Measurements from ENCODE around the gene HOXC6. TPM values are rescaled to one million over a fixed set of nuclear protein-coding genes. Genes with fewer than 3 reads are reported as not detected.

Gene HOXC6
- total RNA-seq, 1 donor from 2014 or later = not detected

DNA sequence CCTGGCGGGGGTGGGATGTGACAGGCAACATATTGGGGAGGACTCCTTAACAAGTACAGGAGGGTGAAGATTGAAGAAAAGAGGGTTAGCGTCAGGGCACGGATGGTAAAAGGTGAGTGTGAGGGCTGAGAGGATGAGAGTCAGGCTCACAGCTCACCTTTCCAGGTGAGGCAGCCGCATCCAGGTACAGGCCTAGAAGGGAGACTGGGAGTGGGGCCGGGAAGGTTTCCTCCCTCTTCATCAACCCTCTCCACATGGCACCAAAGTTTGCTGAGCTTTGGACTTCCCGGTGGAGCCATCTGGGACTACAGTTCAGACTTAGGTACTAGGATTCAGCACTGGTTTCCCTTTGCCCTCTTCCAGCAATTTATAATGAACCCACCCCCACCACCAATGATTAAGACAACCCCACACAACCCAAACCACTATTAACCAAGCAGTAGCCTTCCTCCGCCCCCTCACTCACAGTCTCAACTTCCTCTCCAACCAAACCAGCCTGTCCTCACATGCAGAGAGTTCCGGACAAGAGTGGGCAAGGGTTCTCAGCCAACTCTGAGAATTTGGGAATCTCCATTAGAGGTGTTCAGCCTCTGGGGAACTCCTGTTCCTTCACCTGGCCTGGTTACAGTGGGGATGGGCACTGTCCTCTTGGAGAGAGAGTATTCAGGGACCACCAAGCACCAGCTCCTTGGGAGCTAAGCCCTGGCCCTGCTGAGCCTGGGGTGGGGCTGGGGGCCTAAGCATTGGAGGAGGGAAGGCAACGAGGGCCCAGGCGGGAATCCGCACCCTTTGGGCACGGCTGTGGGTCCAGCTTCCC is 23.0 kb downstream of the HOXC6 start:
- peaks cover 18% of the 10 kb centered on the region for H3K4me1 Mint-ChIP-seq (ENCODE audit: low read depth)
- H3K36me3 Mint-ChIP-seq (ENCODE audit: low read depth) = no peaks in the 10 kb centered on the region
- no peak overlapping the region for H3K4me3 Mint-ChIP-seq (ENCODE audit: low read depth)
- intact Hi-C loops (cut with micrococcal nuclease) = loop anchor here (5.0 to 10.0 kb wide), 3 partner anchors 54 to 84 kb away; no protein-coding TSS in a partner anchor
- DNase-seq (ENCODE audit: low spot score) = no peak
- peaks cover 88% of the 10 kb centered on the region for H3K27me3 Mint-ChIP-seq (ENCODE audit: low read depth)
- H3K9me3 Mint-ChIP-seq = no peaks in the 10 kb centered on the region
- no peak overlapping the region for H3K27ac Mint-ChIP-seq

DNA sequence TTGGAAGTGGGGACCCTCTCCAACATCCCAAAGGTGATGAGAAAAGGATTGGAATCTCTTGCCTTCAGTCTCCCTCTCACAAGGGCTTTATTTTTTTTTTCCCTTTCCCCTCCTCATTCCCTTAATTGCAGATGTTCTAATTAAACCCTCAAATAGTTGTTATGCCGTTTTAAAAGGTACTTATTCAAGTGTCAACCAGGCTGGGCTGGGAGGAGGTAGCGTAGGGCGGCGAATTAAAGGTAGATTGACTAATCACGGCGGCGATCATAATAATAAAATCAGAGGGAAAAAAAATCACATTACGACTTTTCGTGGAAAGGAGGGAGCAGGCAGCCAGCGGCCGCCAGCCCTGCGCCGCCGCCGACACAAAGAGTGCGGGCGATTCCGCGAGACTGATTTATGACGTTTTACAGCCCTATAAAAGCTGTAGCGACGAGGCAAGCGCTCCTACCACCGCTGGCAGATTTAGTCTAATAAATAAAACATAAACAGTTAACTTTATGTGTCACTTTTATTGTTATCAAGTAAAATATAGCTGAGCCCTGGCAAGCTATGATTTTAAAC is 23.7 kb downstream of the HOXC6 start:
- Mint-ChIP-seq H3K4me3 (ENCODE audit: low read depth) (no peak overlapping the region), H3K4me1 (ENCODE audit: low read depth) (peaks cover 18% of the 10 kb centered on the region), H3K27me3 (ENCODE audit: low read depth) (peaks cover 87% of the 10 kb centered on the region), H3K36me3 (ENCODE audit: low read depth) (no peaks in the 10 kb centered on the region), H3K9me3 (no peaks in the 10 kb centered on the region), H3K27ac (no peak overlapping the region)
- intact Hi-C loops (cut with micrococcal nuclease) = loop anchor here (5.0 to 10.0 kb wide), 3 partner anchors 55 to 85 kb away; no protein-coding TSS in a partner anchor
- DNase-seq (ENCODE audit: low spot score) = no peak

DNA sequence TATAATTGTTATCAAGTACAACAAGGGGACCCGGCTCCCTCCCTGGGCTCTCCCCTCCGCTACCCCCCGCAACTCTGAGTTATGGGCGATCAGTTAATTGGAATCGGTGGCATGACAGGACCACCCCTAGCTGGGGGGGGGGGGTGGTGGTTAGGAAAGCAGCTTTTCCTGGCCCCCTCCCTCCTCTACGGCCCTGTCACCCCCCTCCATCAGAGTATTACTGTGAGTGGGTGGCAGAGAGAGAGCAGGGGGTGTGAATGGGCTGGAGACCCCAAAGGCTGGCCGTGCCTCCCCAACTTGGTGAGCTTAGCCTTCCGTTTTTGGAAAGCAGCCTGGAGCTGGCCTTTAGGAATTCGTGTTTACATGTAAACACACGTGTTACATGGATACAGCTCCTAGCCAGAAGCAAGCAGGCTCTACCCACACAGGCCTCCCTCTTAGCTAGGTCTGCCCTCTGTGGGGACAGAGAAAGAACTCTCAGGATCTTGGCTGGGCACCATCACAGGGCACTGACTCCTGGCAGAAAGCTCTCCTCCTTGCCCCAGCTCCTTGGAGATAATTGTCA is 24.3 kb downstream of the HOXC6 start:
- peak overlapping the region; percentile 5 for H3K4me3 Mint-ChIP-seq (ENCODE audit: low read depth)
- DNase-seq (ENCODE audit: low spot score) = no peak
- H3K27me3 Mint-ChIP-seq (ENCODE audit: low read depth) = peaks cover 87% of the 10 kb centered on the region
- H3K36me3 Mint-ChIP-seq (ENCODE audit: low read depth) = no peaks in the 10 kb centered on the region
- no peak overlapping the region for H3K27ac Mint-ChIP-seq
- no peaks in the 10 kb centered on the region for H3K9me3 Mint-ChIP-seq
- peaks cover 18% of the 10 kb centered on the region for H3K4me1 Mint-ChIP-seq (ENCODE audit: low read depth)
- intact Hi-C loops (cut with micrococcal nuclease) = loop anchor here (5.0 to 10.0 kb wide), 3 partner anchors 55 to 85 kb away; no protein-coding TSS in a partner anchor

DNA sequence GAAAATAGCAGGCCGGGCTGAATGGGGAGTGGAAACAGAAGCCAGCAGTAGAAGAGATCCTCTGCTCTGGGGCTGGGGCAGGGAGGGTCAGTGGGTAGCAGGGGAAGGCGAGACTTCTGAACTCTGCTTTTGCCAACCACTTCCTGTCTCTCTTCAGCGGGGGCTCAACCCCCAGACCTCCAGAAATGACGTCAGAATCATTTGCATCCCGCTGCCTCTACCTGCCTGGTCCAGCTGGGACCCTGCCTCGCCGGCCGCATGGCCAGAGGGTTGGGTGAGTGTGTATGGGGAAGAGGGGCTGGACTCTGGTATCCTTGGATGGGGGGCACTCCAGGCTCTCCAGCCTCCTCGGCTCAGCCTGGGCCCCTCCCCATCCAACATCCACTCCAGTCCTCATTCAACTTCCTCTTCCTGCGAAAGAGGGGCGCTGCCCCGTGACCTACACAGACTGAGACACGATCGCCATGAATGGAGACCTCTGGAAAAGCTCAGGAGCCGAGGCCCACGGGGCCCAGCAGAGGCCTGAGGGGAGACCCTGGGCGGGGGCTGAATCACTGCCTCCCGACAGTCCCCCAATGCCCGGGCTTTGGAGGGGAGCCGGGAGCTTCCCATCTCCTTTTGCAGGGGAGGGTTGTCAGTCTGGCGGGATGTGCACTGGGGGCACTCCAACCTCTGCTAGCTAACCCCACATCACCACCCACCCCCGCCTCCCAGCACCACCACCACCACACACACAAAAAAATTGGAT is 24.9 kb downstream of the HOXC6 start:
- peaks cover 18% of the 10 kb centered on the region for H3K4me1 Mint-ChIP-seq (ENCODE audit: low read depth)
- peak overlapping the region; percentile 5 for H3K4me3 Mint-ChIP-seq (ENCODE audit: low read depth)
- peaks cover 87% of the 10 kb centered on the region for H3K27me3 Mint-ChIP-seq (ENCODE audit: low read depth)
- H3K36me3 Mint-ChIP-seq (ENCODE audit: low read depth) = no peaks in the 10 kb centered on the region
- H3K27ac Mint-ChIP-seq = no peak overlapping the region
- intact Hi-C loops (cut with micrococcal nuclease) = loop anchor here (5.0 to 10.0 kb wide), 3 partner anchors 56 to 86 kb away; no protein-coding TSS in a partner anchor
- no peaks in the 10 kb centered on the region for H3K9me3 Mint-ChIP-seq
- DNase-seq (ENCODE audit: low spot score) = no peak

DNA sequence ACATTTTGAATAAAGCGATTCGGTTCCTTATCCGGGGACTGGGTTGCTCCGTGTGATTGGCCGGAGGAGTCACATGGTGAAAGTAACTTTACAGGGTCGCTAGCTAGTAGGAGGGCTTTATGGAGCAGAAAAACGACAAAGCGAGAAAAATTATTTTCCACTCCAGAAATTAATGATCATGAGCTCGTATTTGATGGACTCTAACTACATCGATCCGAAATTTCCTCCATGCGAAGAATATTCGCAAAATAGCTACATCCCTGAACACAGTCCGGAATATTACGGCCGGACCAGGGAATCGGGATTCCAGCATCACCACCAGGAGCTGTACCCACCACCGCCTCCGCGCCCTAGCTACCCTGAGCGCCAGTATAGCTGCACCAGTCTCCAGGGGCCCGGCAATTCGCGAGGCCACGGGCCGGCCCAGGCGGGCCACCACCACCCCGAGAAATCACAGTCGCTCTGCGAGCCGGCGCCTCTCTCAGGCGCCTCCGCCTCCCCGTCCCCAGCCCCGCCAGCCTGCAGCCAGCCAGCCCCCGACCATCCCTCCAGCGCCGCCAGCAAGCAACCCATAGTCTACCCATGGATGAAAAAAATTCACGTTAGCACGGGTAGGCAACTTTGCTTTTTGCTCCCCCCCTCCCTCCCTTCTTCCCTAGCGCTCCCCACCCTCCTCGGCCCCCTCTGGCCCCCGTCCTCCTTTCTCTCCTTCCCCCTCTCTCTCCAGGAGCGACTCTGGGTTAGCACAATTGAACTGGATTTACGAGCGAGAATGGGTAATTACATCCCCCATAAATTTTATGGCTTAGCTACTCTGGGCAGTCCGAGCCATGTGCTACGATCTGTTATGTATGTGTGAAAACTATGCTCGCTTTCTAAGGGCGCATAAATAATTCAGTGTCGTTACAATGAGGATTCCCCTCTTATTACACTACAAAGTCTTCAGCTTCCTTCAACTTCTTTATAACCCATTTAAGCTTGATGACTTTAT is 25.8 kb downstream of the HOXC6 start, which contains the start of gene HOXC4:
HOXC4 (plus strand) TSS at position 85 of the 991 bp plus-strand sequence; CDS start at position 173, 88 bp downstream.
- intact Hi-C loops (cut with micrococcal nuclease) = loop anchor here (5.0 to 10.0 kb wide), 3 partner anchors 57 to 87 kb away; no protein-coding TSS in a partner anchor
- H3K4me1 Mint-ChIP-seq (ENCODE audit: low read depth) = peaks cover 18% of the 10 kb centered on the region
- H3K27ac Mint-ChIP-seq = peak within 1 kb of the TSS; percentile 25
- DNase-seq (ENCODE audit: low spot score) = no peak
- no peaks in the 10 kb centered on the region for H3K9me3 Mint-ChIP-seq
- no peaks in the 10 kb centered on the region for H3K36me3 Mint-ChIP-seq (ENCODE audit: low read depth)
- peaks cover 87% of the 10 kb centered on the region for H3K27me3 Mint-ChIP-seq (ENCODE audit: low read depth)
- H3K4me3 Mint-ChIP-seq (ENCODE audit: low read depth) = peak within 1 kb of the TSS; percentile 31

DNA sequence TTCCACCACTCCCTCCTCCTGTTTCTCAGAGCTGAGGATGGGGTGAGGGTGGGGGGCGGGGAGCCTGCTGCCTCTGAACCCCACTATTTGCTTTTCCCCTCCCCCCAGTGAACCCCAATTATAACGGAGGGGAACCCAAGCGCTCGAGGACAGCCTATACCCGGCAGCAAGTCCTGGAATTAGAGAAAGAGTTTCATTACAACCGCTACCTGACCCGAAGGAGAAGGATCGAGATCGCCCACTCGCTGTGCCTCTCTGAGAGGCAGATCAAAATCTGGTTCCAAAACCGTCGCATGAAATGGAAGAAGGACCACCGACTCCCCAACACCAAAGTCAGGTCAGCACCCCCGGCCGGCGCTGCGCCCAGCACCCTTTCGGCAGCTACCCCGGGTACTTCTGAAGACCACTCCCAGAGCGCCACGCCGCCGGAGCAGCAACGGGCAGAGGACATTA is 26.5 kb downstream of the HOXC6 start:
- no peak overlapping the region for H3K4me3 Mint-ChIP-seq (ENCODE audit: low read depth)
- intact Hi-C loops (cut with micrococcal nuclease) = loop anchor here (5.0 to 10.0 kb wide), 3 partner anchors 57 to 87 kb away; no protein-coding TSS in a partner anchor
- H3K9me3 Mint-ChIP-seq = no peaks in the 10 kb centered on the region

DNA sequence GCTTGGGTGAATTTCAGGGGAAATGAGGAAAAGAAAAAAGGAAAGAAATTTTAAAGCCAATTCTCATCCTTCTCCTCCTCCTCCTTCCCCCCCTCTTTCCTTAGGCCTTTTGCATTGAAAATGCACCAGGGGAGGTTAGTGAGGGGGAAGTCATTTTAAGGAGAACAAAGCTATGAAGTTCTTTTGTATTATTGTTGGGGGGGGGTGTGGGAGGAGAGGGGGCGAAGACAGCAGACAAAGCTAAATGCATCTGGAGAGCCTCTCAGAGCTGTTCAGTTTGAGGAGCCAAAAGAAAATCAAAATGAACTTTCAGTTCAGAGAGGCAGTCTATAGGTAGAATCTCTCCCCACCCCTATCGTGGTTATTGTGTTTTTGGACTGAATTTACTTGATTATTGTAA is 27.3 kb downstream of the HOXC6 start:
- no peak for DNase-seq (ENCODE audit: low spot score)
- Mint-ChIP-seq H3K4me1 (ENCODE audit: low read depth) (peaks cover 10% of the 10 kb centered on the region), H3K27me3 (ENCODE audit: low read depth) (peaks cover 84% of the 10 kb centered on the region), H3K36me3 (ENCODE audit: low read depth) (no peaks in the 10 kb centered on the region), H3K27ac (no peak overlapping the region), H3K4me3 (ENCODE audit: low read depth) (no peak overlapping the region), H3K9me3 (no peaks in the 10 kb centered on the region)
- intact Hi-C loops (cut with micrococcal nuclease) = loop anchor here (10.0 kb wide), 1 partner anchor 69 kb away; no protein-coding TSS in a partner anchor

More for the DNA sequence above, 26.5 kb downstream of the HOXC6 start:
- no peak for DNase-seq (ENCODE audit: low spot score)
- Mint-ChIP-seq H3K27me3 (ENCODE audit: low read depth) (peaks cover 86% of the 10 kb centered on the region), H3K36me3 (ENCODE audit: low read depth) (no peaks in the 10 kb centered on the region), H3K4me1 (ENCODE audit: low read depth) (peaks cover 16% of the 10 kb centered on the region), H3K27ac (no peak overlapping the region)

DNA sequence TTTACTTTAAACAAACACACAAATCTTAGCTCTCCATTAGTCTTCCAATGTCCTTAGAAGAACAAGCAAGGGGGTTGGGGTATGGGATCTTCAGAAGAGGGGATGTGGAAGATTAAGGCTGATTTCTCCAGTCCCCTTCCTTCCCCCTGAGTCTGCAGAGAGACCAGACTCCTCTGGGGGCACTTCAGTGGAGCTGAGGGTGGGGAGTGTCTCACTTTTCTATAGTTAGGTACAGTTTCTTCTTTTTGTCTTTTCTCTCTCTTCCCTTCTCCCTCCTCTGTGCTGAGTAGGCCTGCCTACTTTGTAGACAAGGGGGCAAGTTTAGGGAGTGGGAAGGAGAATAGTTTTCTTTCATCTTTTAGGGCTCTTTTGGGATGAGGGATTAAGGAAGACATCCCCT is 27.9 kb downstream of the HOXC6 start:
- intact Hi-C loops (cut with micrococcal nuclease) = loop anchor here (10.0 kb wide), 1 partner anchor 69 kb away; no protein-coding TSS in a partner anchor
- Mint-ChIP-seq H3K9me3 (no peaks in the 10 kb centered on the region), H3K4me3 (ENCODE audit: low read depth) (no peak overlapping the region), H3K4me1 (ENCODE audit: low read depth) (peaks cover 10% of the 10 kb centered on the region), H3K27me3 (ENCODE audit: low read depth) (peaks cover 85% of the 10 kb centered on the region), H3K36me3 (ENCODE audit: low read depth) (no peaks in the 10 kb centered on the region), H3K27ac (no peak overlapping the region)
- DNase-seq (ENCODE audit: low spot score) = no peak

DNA sequence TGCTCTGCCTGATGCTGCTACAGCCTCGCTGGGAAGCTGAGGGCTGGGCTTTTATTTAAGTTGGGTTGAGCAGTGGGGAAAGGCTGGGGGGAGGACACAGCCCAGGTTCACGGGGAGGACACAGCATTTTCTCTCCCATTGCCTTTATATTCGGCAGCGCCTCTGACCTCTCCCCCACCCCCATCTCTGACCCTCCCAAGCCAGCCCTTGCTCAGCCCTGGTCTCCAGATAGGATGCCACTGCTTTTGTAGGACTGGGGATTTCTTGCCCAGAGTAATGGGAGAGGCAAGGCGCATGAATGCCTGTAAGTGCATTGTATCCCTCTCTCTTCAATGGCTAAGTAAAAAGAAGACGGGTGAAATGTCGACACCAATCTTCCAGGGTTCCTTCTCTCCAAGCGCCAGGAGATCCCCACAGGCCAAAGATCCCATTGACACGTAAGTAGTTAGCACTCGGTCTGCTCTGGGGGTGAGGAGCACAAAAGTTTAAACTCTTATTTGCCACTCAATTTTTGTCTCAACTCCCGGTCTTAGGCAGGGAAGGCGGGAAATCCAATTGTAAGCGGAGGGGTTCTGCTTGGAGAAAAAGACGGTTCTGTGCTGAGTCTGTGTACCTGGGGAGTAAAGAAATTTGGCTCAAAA is 30.0 kb downstream of the HOXC6 start:
- H3K9me3 Mint-ChIP-seq = no peaks in the 10 kb centered on the region
- H3K27ac Mint-ChIP-seq = no peak overlapping the region
- peaks cover 85% of the 10 kb centered on the region for H3K27me3 Mint-ChIP-seq (ENCODE audit: low read depth)

DNA sequence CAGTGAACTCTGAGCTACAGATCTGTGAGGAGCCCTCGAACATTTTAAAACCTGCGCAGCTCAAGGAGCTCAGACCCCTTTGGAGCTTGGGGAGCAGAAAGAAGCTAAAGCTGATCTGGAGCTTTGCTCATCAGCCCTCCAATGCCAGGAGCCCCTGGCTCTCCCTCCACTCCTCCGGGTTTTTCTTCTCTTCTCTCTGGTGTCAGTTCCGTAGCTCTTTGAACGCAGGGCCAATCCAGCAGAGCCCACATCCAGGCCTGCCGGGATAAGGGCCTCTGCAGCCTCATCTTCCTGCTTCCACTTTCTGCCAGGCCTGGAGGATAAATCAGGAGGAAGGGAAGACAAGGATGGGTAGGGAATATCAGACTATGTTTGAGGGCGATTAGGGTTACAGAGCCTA is 31.4 kb downstream of the HOXC6 start:
- Mint-ChIP-seq H3K27me3 (ENCODE audit: low read depth) (peaks cover 87% of the 10 kb centered on the region), H3K27ac (no peak overlapping the region), H3K9me3 (no peaks in the 10 kb centered on the region), H3K4me1 (ENCODE audit: low read depth) (no peaks in the 10 kb centered on the region), H3K36me3 (ENCODE audit: low read depth) (no peaks in the 10 kb centered on the region), H3K4me3 (ENCODE audit: low read depth) (no peak overlapping the region)
- DNase-seq (ENCODE audit: low spot score) = no peak
- intact Hi-C loops (cut with micrococcal nuclease) = loop anchor here (10.0 kb wide), 1 partner anchor 65 kb away; no protein-coding TSS in a partner anchor

More for the DNA sequence above, 30.0 kb downstream of the HOXC6 start:
- intact Hi-C loops (cut with micrococcal nuclease) = loop anchor here (10.0 kb wide), 1 partner anchor 67 kb away; no protein-coding TSS in a partner anchor
- H3K4me1 Mint-ChIP-seq (ENCODE audit: low read depth) = peaks cover 6% of the 10 kb centered on the region
- H3K4me3 Mint-ChIP-seq (ENCODE audit: low read depth) = no peak overlapping the region
- DNase-seq (ENCODE audit: low spot score) = no peak
- H3K36me3 Mint-ChIP-seq (ENCODE audit: low read depth) = no peaks in the 10 kb centered on the region
